ENCODE data around the gene ERF. TPM values are rescaled to one million over a fixed set of nuclear protein-coding genes. Genes with fewer than 3 reads are reported as not detected.

The ERF gene
- total RNA-seq, 2 donors from 2014 or later = 10.6 to 31.6 TPM

- Histone ChIP-seq H3K27ac (peak overlapping the region; percentile 30 to 92 (median 85)), H3K36me3 (replicated peaks in 1 of 2; ENCODE audit: insufficient read depth in 1 of 2, low read depth in 2 of 2) (no peaks in the 10 kb centered on the region), H3K4me1 (peaks cover 85% of the 10 kb centered on the region), H3K4me3 (no peak overlapping the region), H3K27me3 (no peaks in the 10 kb centered on the region), H3K9me3 (no peaks in the 10 kb centered on the region)
- ATAC-seq (no peak), DNase-seq (no peak)
- no peak for TF ChIP-seq POLR2A (IDR thresholded peaks at IDR 0.05)
- TF ChIP-seq CTCF (IDR thresholded peaks at IDR 0.05) = no peak
- 64 to 81% methylated on average over 5 of the region's 5 CpGs for WGBS, 2 donors
- intact Hi-C loops (cut with DNase I) = no loop called here
Observed at GRCh38 chr19:42278452-42279154, 23.7 kb upstream of the ERF start.

GRCh38 chr19:42277821-42278451 is 23.0 kb upstream of the ERF start:
- Histone ChIP-seq H3K27ac (peak overlapping the region; percentile 13 to 92 (median 58)), H3K4me1 (peaks cover 78% of the 10 kb centered on the region), H3K4me3 (no peak overlapping the region), H3K36me3 (replicated peaks in 1 of 2; ENCODE audit: insufficient read depth in 1 of 2, low read depth in 2 of 2) (no peaks in the 10 kb centered on the region), H3K27me3 (no peaks in the 10 kb centered on the region), H3K9me3 (no peaks in the 10 kb centered on the region)
- WGBS, 2 donors = 48 to 56% methylated on average over 7 to 10 of the region's 10 CpGs
- intact Hi-C loops (cut with DNase I) = no loop called here
- peak in 2 of 4 donors; percentile 23 to 57 for DNase-seq
- TF ChIP-seq CTCF (IDR thresholded peaks at IDR 0.05) = no peak
- TF ChIP-seq POLR2A (IDR thresholded peaks at IDR 0.05) = no peak
- no peak for ATAC-seq

- Histone ChIP-seq H3K4me3 (no peak overlapping the region), H3K9me3 (no peaks in the 10 kb centered on the region), H3K27ac (no peak overlapping the region), H3K36me3 (replicated peaks in 1 of 2; ENCODE audit: insufficient read depth in 1 of 2, low read depth in 2 of 2) (no peaks in the 10 kb centered on the region), H3K4me1 (peaks cover 72% of the 10 kb centered on the region), H3K27me3 (no peaks in the 10 kb centered on the region)
- DNase-seq (no peak), ATAC-seq (no peak)
- intact Hi-C loops (cut with DNase I) = no loop called here
- 88 to 91% methylated on average over 4 of the region's 4 CpGs for WGBS, 2 donors
- TF ChIP-seq CTCF (IDR thresholded peaks at IDR 0.05) = no peak
- TF ChIP-seq POLR2A (IDR thresholded peaks at IDR 0.05) = no peak
Observed at GRCh38 chr19:42276821-42277220, 21.9 kb upstream of the ERF start.

GRCh38 chr19:42276284-42276683 is 21.4 kb upstream of the ERF start:
- TF ChIP-seq CTCF (IDR thresholded peaks at IDR 0.05) (no peak), POLR2A (IDR thresholded peaks at IDR 0.05) (no peak)
- intact Hi-C loops (cut with DNase I) = no loop called here
- WGBS, 2 donors = 53 to 83% methylated on average over 2 to 3 of the region's 3 CpGs
- DNase-seq (no peak), ATAC-seq (no peak)
- Histone ChIP-seq H3K27me3 (no peaks in the 10 kb centered on the region), H3K9me3 (no peaks in the 10 kb centered on the region), H3K4me1 (peaks cover 72% of the 10 kb centered on the region), H3K36me3 (replicated peaks in 1 of 2; ENCODE audit: insufficient read depth in 1 of 2, low read depth in 2 of 2) (no peaks in the 10 kb centered on the region), H3K4me3 (no peak overlapping the region), H3K27ac (no peak overlapping the region)
